GM23338 (cell line): ENCODE measurements around the gene KIF2A. TPM values are rescaled to one million over a fixed set of nuclear protein-coding genes. Genes with fewer than 3 reads are reported as not detected.

Source experiments
- CTCF ChIP-seq, 2 experiments: fragments of 200-600 bp in 1 of 2; sonication (generic) in 1 of 2; conservative IDR thresholded peaks; 2 replicates each; pipeline versions ENCODE4 v1.5.1 to v1.6.1; 2016 to 2017; ENCODE audit warnings: antibody characterized with exemption in 2 of 2, low read depth in 2 of 2, mild to moderate bottlenecking in 2 of 2, moderate library complexity in 1 of 2
- ETS1 ChIP-seq: IDR thresholded peaks from 2 replicates; pipeline ENCODE4 v1.6.1; 2016; ENCODE audit warnings: antibody characterized with exemption
- EZH2 ChIP-seq: fragments of 200-600 bp; sonication (generic); IDR thresholded peaks from one replicate; pipeline ENCODE4 v1.8.0; 2017; ENCODE audit warnings: antibody characterized with exemption, mild to moderate bottlenecking, low read depth; ENCODE audit not compliant: unreplicated experiment
- ZNF462 ChIP-seq: fragments of 250-450 bp; sonication (Bioruptor Pico); IDR thresholded peaks from 2 replicates; pipeline ENCODE4 v1.5.0; 2020; ENCODE audit warnings: mild to moderate bottlenecking, moderate library complexity
- polyA plus RNA-seq: library from polyadenylated mRNA; unstranded; fragments of >200 nt; fragmentation: Nextera tagmentation; extraction: Ambion mirVana; gene quantifications from 2 replicates; pipeline ENCODE4 v1.2.1, GENCODE V29; 2016
- total RNA-seq: library from RNA; depleted of rRNA; stranded (reverse); fragments of >200 nt; shearing (Covaris generic); gene quantifications from 2 replicates; pipeline ENCODE4 v1.2.3, GENCODE V29; 2014; rRNA removed

The KIF2A gene
- total and polyA plus RNA-seq, 2 experiments from 2014 or later: 120 to 122 TPM

GRCh38 chr5:62432621-62433064 is 126.6 kb downstream of the KIF2A start (continued):
- no peak for TF ChIP-seq ZNF462 (CRISPR knock-in tag)
- TF ChIP-seq EZH2: no peak
- TF ChIP-seq ETS1: no peak
- no peak for TF ChIP-seq CTCF (conservative IDR thresholded peaks at IDR 0.05; ENCODE audit: low read depth in 2 of 2)

Other genes starting within 250 kb of the KIF2A start
- 37.9 and 53.0 TPM in 2 replicates for gene DIMT1, start 97.7 kb downstream of the KIF2A start, total RNA-seq
- gene DIMT1, start 97.7 kb downstream of the KIF2A start, polyA plus RNA-seq: 56.5 and 60.6 TPM in 2 replicates
- 62.3 and 64.7 TPM in 2 replicates for gene IPO11, start 106.6 kb downstream of the KIF2A start, total RNA-seq
- gene IPO11, start 106.6 kb downstream of the KIF2A start, polyA plus RNA-seq: 18.7 and 19.4 TPM in 2 replicates